Retinal pigment epithelial cell (primary cell): ENCODE measurements around the gene KIF23.

ENCODE experiments used
- DNase-seq: peaks from one replicate; pipeline ENCODE4 v3.0.0-alpha.2; 2010; ENCODE audit warnings: low read depth
- H3K4me3 ChIP-seq: 2 replicates; pipeline ENCODE4 v1.5.1; 2011; ENCODE audit warnings: mild to moderate bottlenecking, low read length, control low read depth, moderate library complexity
- CTCF ChIP-seq: conservative IDR thresholded peaks from 2 replicates; pipeline ENCODE4 v1.5.1; 2011; ENCODE audit warnings: low read depth, low read length, control low read depth, inconsistent platforms

The KIF23 gene

GRCh38 chr15:69479081-69479480 is 64.9 kb downstream of the KIF23 start:
- no peak for TF ChIP-seq CTCF
- no peak for DNase-seq
- H3K4me3 ChIP-seq = no peak overlapping the region

DNA sequence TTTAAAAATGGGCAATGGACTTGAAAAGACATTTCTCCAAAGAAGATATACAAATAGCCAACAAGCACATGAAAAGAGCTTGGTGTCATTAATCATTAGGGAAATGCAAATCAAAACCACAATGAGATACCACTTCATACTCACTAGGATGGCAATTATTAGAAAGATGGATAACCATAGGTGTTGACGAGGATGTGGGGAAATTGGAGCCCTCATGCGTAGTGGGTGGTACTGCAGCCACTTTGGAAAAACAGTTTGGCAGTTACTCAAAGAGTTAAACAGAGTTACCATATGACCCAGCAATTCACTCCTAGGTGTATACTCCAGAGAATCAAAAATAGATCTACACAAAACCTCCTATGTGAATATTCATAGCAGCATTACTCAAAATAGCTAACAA is 65.8 kb downstream of the KIF23 start:
- no peak for TF ChIP-seq CTCF
- no peak overlapping the region for H3K4me3 ChIP-seq
- no peak for DNase-seq

GRCh38 chr15:69480932-69481331 is 66.8 kb downstream of the KIF23 start:
- TF ChIP-seq CTCF = no peak
- no peak overlapping the region for H3K4me3 ChIP-seq
- no peak for DNase-seq

- DNase-seq = no peak
- no peak overlapping the region for H3K4me3 ChIP-seq
- TF ChIP-seq CTCF = no peak
Measured at GRCh38 chr15:69482686-69483256, 68.6 kb downstream of the KIF23 start.

DNA sequence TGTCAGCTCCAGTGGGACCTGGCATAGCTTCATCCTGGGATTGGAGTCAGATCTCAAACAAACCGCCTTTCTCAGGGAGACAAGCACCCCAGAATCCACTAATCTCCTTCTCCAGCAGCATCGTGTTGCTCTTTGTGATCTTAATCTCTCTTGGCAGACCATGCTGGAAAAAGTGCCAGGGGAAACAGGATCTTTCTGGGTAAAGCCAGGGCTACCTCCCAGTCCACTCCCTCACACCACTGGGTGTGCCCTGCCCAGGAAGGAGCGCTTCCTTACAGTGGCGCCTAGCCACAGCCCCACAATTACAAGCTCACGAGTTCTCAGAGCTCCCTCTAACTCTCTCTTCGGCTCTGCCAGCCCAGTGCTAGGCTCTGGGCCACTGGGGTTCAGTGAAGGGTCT is 70.7 kb downstream of the KIF23 start:
- H3K4me3 ChIP-seq = no peak overlapping the region
- DNase-seq = peak; percentile 51
- no peak for TF ChIP-seq CTCF

- no peak for DNase-seq
- no peak for TF ChIP-seq CTCF
- no peak overlapping the region for H3K4me3 ChIP-seq
Measured at GRCh38 chr15:69486481-69487110, 72.4 kb downstream of the KIF23 start.

GRCh38 chr15:69489073-69489571 is 75.0 kb downstream of the KIF23 start:
- no peak for TF ChIP-seq CTCF
- no peak for DNase-seq
- no peak overlapping the region for H3K4me3 ChIP-seq
